ENCODE results near the gene TRIO. TPM values are rescaled to one million over a fixed set of nuclear protein-coding genes. Genes with fewer than 3 reads are reported as not detected.

The TRIO gene
- total and polyA plus RNA-seq, 2 experiments from 2014 or later = 18.5 to 78.2 TPM

- H4K20me1 ChIP-seq (ENCODE audit: insufficient read depth, poor library complexity, severe bottlenecking) = peaks cover 53% of the 10 kb centered on the region
- no peaks in the 10 kb centered on the region for H3K9me2 ChIP-seq (replicated peaks; ENCODE audit: insufficient read depth)
- H3K4me1 ChIP-seq (ENCODE audit: insufficient read depth) = peaks cover 40% of the 10 kb centered on the region
Observed at GRCh38 chr5:14216372-14216771, 73.2 kb downstream of the TRIO start.

GRCh38 chr5:14216902-14217301 is 73.8 kb downstream of the TRIO start:
- Histone ChIP-seq H3K4me2 (no peak overlapping the region), H2AFZ (no peak overlapping the region), H3K4me3 (no peak overlapping the region), H3K36me3 (replicated peaks; ENCODE audit: insufficient read depth, low read depth) (no peaks in the 10 kb centered on the region), H3K9me3 (ENCODE audit: low read depth) (no peaks in the 10 kb centered on the region), H3K79me2 (peaks cover 92% of the 10 kb centered on the region), H3K4me1 (ENCODE audit: insufficient read depth) (peaks cover 40% of the 10 kb centered on the region), H3K9me2 (replicated peaks; ENCODE audit: insufficient read depth) (no peaks in the 10 kb centered on the region), H3K27ac (no peak overlapping the region), H3K27me3 (no peaks in the 10 kb centered on the region), H4K20me1 (ENCODE audit: insufficient read depth, poor library complexity, severe bottlenecking) (peaks cover 51% of the 10 kb centered on the region)
- 75% methylated on average over 7 of the region's 7 CpGs for WGBS (ENCODE audit: low lambda C conversion rate, missing lambda C conversion rate)
- no peak for TF ChIP-seq EZH2phosphoT487 (IDR thresholded peaks at IDR 0.05; ENCODE audit: low read depth, severe bottlenecking, unreplicated experiment)
- TF ChIP-seq EZH2 (IDR thresholded peaks at IDR 0.05; ENCODE audit: borderline replicate concordance) = no peak
- TF ChIP-seq, protein P1, sequence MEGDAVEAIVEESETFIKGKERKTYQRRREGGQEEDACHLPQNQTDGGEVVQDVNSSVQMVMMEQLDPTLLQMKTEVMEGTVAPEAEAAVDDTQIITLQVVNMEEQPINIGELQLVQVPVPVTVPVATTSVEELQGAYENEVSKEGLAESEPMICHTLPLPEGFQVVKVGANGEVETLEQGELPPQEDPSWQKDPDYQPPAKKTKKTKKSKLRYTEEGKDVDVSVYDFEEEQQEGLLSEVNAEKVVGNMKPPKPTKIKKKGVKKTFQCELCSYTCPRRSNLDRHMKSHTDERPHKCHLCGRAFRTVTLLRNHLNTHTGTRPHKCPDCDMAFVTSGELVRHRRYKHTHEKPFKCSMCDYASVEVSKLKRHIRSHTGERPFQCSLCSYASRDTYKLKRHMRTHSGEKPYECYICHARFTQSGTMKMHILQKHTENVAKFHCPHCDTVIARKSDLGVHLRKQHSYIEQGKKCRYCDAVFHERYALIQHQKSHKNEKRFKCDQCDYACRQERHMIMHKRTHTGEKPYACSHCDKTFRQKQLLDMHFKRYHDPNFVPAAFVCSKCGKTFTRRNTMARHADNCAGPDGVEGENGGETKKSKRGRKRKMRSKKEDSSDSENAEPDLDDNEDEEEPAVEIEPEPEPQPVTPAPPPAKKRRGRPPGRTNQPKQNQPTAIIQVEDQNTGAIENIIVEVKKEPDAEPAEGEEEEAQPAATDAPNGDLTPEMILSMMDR (IDR thresholded peaks at IDR 0.05; ENCODE audit: poor library complexity) = no peak
- DNase-seq (ENCODE audit: low spot score) = no peak

More at GRCh38 chr5:14216372-14216771, 73.2 kb downstream of the TRIO start:
- TF ChIP-seq, protein P1 (IDR thresholded peaks at IDR 0.05; ENCODE audit: poor library complexity) = no peak
- TF ChIP-seq EZH2 (IDR thresholded peaks at IDR 0.05; ENCODE audit: borderline replicate concordance) (no peak), EZH2phosphoT487 (IDR thresholded peaks at IDR 0.05; ENCODE audit: low read depth, severe bottlenecking, unreplicated experiment) (no peak)
- no peak overlapping the region for H3K27ac ChIP-seq
- H3K4me3 ChIP-seq = no peak overlapping the region
- peaks cover 92% of the 10 kb centered on the region for H3K79me2 ChIP-seq
- no peaks in the 10 kb centered on the region for H3K9me3 ChIP-seq (ENCODE audit: low read depth)
- H3K27me3 ChIP-seq = no peaks in the 10 kb centered on the region
- H3K36me3 ChIP-seq (replicated peaks; ENCODE audit: insufficient read depth, low read depth) = no peaks in the 10 kb centered on the region
- no peak overlapping the region for H2AFZ ChIP-seq
- H3K4me2 ChIP-seq = no peak overlapping the region
- no peak for DNase-seq (ENCODE audit: low spot score)
- 71% methylated on average over 2 of the region's 2 CpGs for WGBS (ENCODE audit: low lambda C conversion rate, missing lambda C conversion rate)

- Histone ChIP-seq H3K79me2 (peaks cover 92% of the 10 kb centered on the region), H3K9me2 (replicated peaks; ENCODE audit: insufficient read depth) (no peaks in the 10 kb centered on the region), H4K20me1 (ENCODE audit: insufficient read depth, poor library complexity, severe bottlenecking) (peaks cover 51% of the 10 kb centered on the region), H3K36me3 (replicated peaks; ENCODE audit: insufficient read depth, low read depth) (no peaks in the 10 kb centered on the region), H3K27ac (no peak overlapping the region), H3K4me1 (ENCODE audit: insufficient read depth) (peaks cover 34% of the 10 kb centered on the region), H3K9me3 (ENCODE audit: low read depth) (no peaks in the 10 kb centered on the region), H3K27me3 (no peaks in the 10 kb centered on the region), H3K4me2 (no peak overlapping the region), H2AFZ (no peak overlapping the region), H3K4me3 (no peak overlapping the region)
- no peak for DNase-seq (ENCODE audit: low spot score)
- TF ChIP-seq EZH2phosphoT487 (IDR thresholded peaks at IDR 0.05; ENCODE audit: low read depth, severe bottlenecking, unreplicated experiment) = no peak
- TF ChIP-seq EZH2 (IDR thresholded peaks at IDR 0.05; ENCODE audit: borderline replicate concordance) = no peak
- TF ChIP-seq, protein P1 (IDR thresholded peaks at IDR 0.05; ENCODE audit: poor library complexity) = no peak
- 80% methylated on average over 4 of the region's 4 CpGs for WGBS (ENCODE audit: low lambda C conversion rate, missing lambda C conversion rate)
Observed at GRCh38 chr5:14217587-14217986, 74.4 kb downstream of the TRIO start.

GRCh38 chr5:14218011-14218410 is 74.9 kb downstream of the TRIO start:
- H3K4me2 ChIP-seq = no peak overlapping the region
- no peaks in the 10 kb centered on the region for H3K9me3 ChIP-seq (ENCODE audit: low read depth)
- H3K4me3 ChIP-seq = no peak overlapping the region
- no peaks in the 10 kb centered on the region for H3K27me3 ChIP-seq
- H3K4me1 ChIP-seq (ENCODE audit: insufficient read depth) = peaks cover 31% of the 10 kb centered on the region
- peaks cover 51% of the 10 kb centered on the region for H4K20me1 ChIP-seq (ENCODE audit: insufficient read depth, poor library complexity, severe bottlenecking)
- 72% methylated on average over 3 of the region's 3 CpGs for WGBS (ENCODE audit: low lambda C conversion rate, missing lambda C conversion rate)
- H3K27ac ChIP-seq = no peak overlapping the region
- H3K9me2 ChIP-seq (replicated peaks; ENCODE audit: insufficient read depth) = no peaks in the 10 kb centered on the region
- H3K36me3 ChIP-seq (replicated peaks; ENCODE audit: insufficient read depth, low read depth) = no peaks in the 10 kb centered on the region
- TF ChIP-seq EZH2phosphoT487 (IDR thresholded peaks at IDR 0.05; ENCODE audit: low read depth, severe bottlenecking, unreplicated experiment) (no peak), EZH2 (IDR thresholded peaks at IDR 0.05; ENCODE audit: borderline replicate concordance) (no peak)
- TF ChIP-seq, protein P1 (IDR thresholded peaks at IDR 0.05; ENCODE audit: poor library complexity) = no peak
- no peak overlapping the region for H2AFZ ChIP-seq
- no peak for DNase-seq (ENCODE audit: low spot score)
- H3K79me2 ChIP-seq = peaks cover 96% of the 10 kb centered on the region
